H1 (cell line): ENCODE data around the gene PEX16. TPM values are rescaled to one million over a fixed set of nuclear protein-coding genes. Genes with fewer than 3 reads are reported as not detected.

ENCODE experiments used
- CTCF ChIA-PET: fragments of 300-600 bp; sonication (Branson Sonifier 250); formaldehyde crosslinking; loops from one replicate; lab custom pipeline; 2021; ENCODE audit not compliant: partially characterized antibody; lab: Charles Lee
- POLR2A ChIA-PET: fragments of 300-600 bp; sonication (Branson Sonifier 250); formaldehyde crosslinking; loops from one replicate; lab custom pipeline; 2021; ENCODE audit warnings: inconsistent platforms; ENCODE audit not compliant: partially characterized antibody; lab: Charles Lee
- DNase-seq, 2 experiments: peaks; one replicate each; pipeline versions ENCODE4 v3.0.0 to v3.0.0-alpha.2; 2010 to 2022; ENCODE audit warnings: low spot score in 2 of 2, low read depth in 1 of 2, mixed read lengths in 1 of 2
- FAIRE-seq: peaks from 2 replicates; lab custom pipeline; 2011; peaks lifted over from hg19 to GRCh38; lab: Jason Lieb, UNC
- H2AFZ ChIP-seq: 2 replicates; pipeline ENCODE4 v1.8.1; 2012; ENCODE audit warnings: low read length, inconsistent platforms
- H2AK5ac ChIP-seq: 2 replicates; pipeline ENCODE4 v1.6.1; 2013; ENCODE audit warnings: low read depth, low read length
- H2BK120ac ChIP-seq: replicated peaks from 2 replicates; pipeline ENCODE3; 2013; ENCODE audit warnings: low read depth, low read length, inconsistent platforms
- H2BK12ac ChIP-seq: 2 replicates; pipeline ENCODE4 v1.6.1; 2013; ENCODE audit warnings: low read depth, low read length
- H2BK15ac ChIP-seq: 2 replicates; pipeline ENCODE4 v1.6.1; 2013; ENCODE audit warnings: low read length
- H2BK20ac ChIP-seq: 2 replicates; pipeline ENCODE4 v1.6.1; 2013; ENCODE audit warnings: low read length
- H2BK5ac ChIP-seq: 2 replicates; pipeline ENCODE4 v1.6.1; 2013; ENCODE audit warnings: low read depth, low read length
- H3K14ac ChIP-seq: 2 replicates; pipeline ENCODE4 v1.6.1; 2013; ENCODE audit warnings: inconsistent platforms; ENCODE audit not compliant: insufficient read length
- H3K18ac ChIP-seq: 2 replicates; pipeline ENCODE4 v1.6.1; 2013; ENCODE audit warnings: low read length; ENCODE audit errors: extremely low read depth
- H3K23ac ChIP-seq: 2 replicates; pipeline ENCODE4 v1.6.1; 2013; ENCODE audit warnings: inconsistent platforms; ENCODE audit not compliant: insufficient read length
- H3K23me2 ChIP-seq: 2 replicates; pipeline ENCODE4 v1.6.1; 2013; ENCODE audit warnings: low read depth, low read length
- H3K27ac ChIP-seq: 2 replicates; pipeline ENCODE4 v1.6.1; 2011; ENCODE audit warnings: low read depth, low read length, inconsistent platforms
- H3K27me3 ChIP-seq, 4 experiments: replicated peaks in 1 of 4; 1 replicate in 1 of 4; 2 replicates in 3 of 4; pipeline versions ENCODE4 v1.6.1 to v1.8.1; 2011 to 2013; ENCODE audit warnings: low read length in 3 of 4, mild to moderate bottlenecking in 3 of 4, inconsistent platforms in 2 of 4, mixed read lengths in 2 of 4, moderate library complexity in 1 of 4; ENCODE audit not compliant: control insufficient read depth in 3 of 4, insufficient read depth in 3 of 4; ENCODE audit errors: extremely low read depth in 1 of 4
- H3K36me3 ChIP-seq, 4 experiments: 2 replicates each; pipeline versions ENCODE4 v1.6.1 to v1.8.1; 2011 to 2013; ENCODE audit warnings: mild to moderate bottlenecking in 4 of 4, low read length in 3 of 4, moderate library complexity in 2 of 4, control low read depth in 1 of 4, inconsistent platforms in 1 of 4; ENCODE audit not compliant: insufficient read depth in 4 of 4, control insufficient read depth in 2 of 4
- H3K4ac ChIP-seq: replicated peaks from 2 replicates; pipeline ENCODE3; 2013; ENCODE audit warnings: low read length, low read depth, mixed read lengths, inconsistent platforms; ENCODE audit not compliant: insufficient read length
- H3K4me1 ChIP-seq, 4 experiments: replicated peaks in 1 of 4; 1 replicate in 1 of 4; 2 replicates in 3 of 4; pipeline versions ENCODE4 v1.6.1 to v1.8.1; 2011 to 2013; ENCODE audit warnings: low read length in 3 of 4, inconsistent platforms in 2 of 4, mixed read lengths in 1 of 4; ENCODE audit not compliant: insufficient read depth in 4 of 4, control insufficient read depth in 3 of 4
- H3K4me2 ChIP-seq, 2 experiments: 2 replicates each; pipeline versions ENCODE4 v1.6.1 to v1.8.1; 2011 to 2013; ENCODE audit warnings: low read depth in 2 of 2, low read length in 2 of 2, control low read depth in 1 of 2, inconsistent platforms in 1 of 2, mild to moderate bottlenecking in 1 of 2; ENCODE audit not compliant: insufficient read depth in 1 of 2
- H3K4me3 ChIP-seq, 4 experiments: fragments of 200-600, 300-600 bp in 1 of 4; sonication (generic), shearing (Covaris generic), sonication (Bioruptor Twin) in 1 of 4; 2 replicates each; pipeline versions ENCODE4 v1.5.1 to v1.8.1; 2011 to 2016; ENCODE audit warnings: low read length in 4 of 4, low read depth in 3 of 4, control low read depth in 2 of 4, inconsistent platforms in 2 of 4, mild to moderate bottlenecking in 2 of 4, mixed read lengths in 1 of 4, moderate library complexity in 1 of 4; ENCODE audit not compliant: insufficient read depth in 2 of 4; ENCODE audit errors: extremely low read depth in 1 of 4
- H3K56ac ChIP-seq: replicated peaks from 2 replicates; pipeline ENCODE3; 2013; ENCODE audit warnings: low read depth, mild to moderate bottlenecking, mixed read lengths, low read length, inconsistent platforms; ENCODE audit not compliant: insufficient read length
- H3K79me1 ChIP-seq: 2 replicates; pipeline ENCODE4 v1.6.1; 2013; ENCODE audit warnings: low read depth, low read length, control low read depth
- H3K79me2 ChIP-seq, 2 experiments: 2 replicates each; pipeline versions ENCODE4 v1.6.1 to v1.8.1; 2012 to 2013; ENCODE audit warnings: low read length in 2 of 2, mild to moderate bottlenecking in 2 of 2, inconsistent platforms in 1 of 2; ENCODE audit not compliant: insufficient read depth in 2 of 2, control insufficient read depth in 1 of 2
- H3K9ac ChIP-seq, 4 experiments: replicated peaks in 1 of 4; 1 replicate in 1 of 4; 2 replicates in 3 of 4; pipeline versions ENCODE4 v1.6.1 to v1.8.1; 2011 to 2013; ENCODE audit warnings: low read depth in 3 of 4, low read length in 3 of 4, control low read depth in 2 of 4, mild to moderate bottlenecking in 2 of 4, moderate library complexity in 2 of 4, inconsistent platforms in 1 of 4; ENCODE audit errors: extremely low read depth in 1 of 4
- H3K9me3 ChIP-seq, 2 experiments: 2 replicates each; pipeline versions ENCODE4 v1.6.1 to v1.8.1; 2012 to 2013; ENCODE audit warnings: mild to moderate bottlenecking in 2 of 2, moderate library complexity in 2 of 2, control low read depth in 1 of 2, inconsistent platforms in 1 of 2, low read depth in 1 of 2, low read length in 1 of 2, mixed read lengths in 1 of 2; ENCODE audit not compliant: insufficient read depth in 2 of 2
- H4K20me1 ChIP-seq, 2 experiments: replicated peaks in 1 of 2; 2 replicates each; pipeline versions ENCODE3 to v1.8.1; 2011 to 2013; ENCODE audit warnings: inconsistent platforms in 2 of 2, low read length in 2 of 2, mild to moderate bottlenecking in 1 of 2; ENCODE audit not compliant: insufficient read depth in 2 of 2, control insufficient read depth in 1 of 2
- H4K5ac ChIP-seq: 2 replicates; pipeline ENCODE4 v1.6.1; 2013; ENCODE audit warnings: low read length, low read depth, mixed read lengths, inconsistent platforms; ENCODE audit not compliant: insufficient read length
- H4K8ac ChIP-seq: 2 replicates; pipeline ENCODE4 v1.8.0; 2013; ENCODE audit warnings: mild to moderate bottlenecking, moderate library complexity, low read length, inconsistent platforms; ENCODE audit not compliant: insufficient read depth; ENCODE audit errors: extremely low read depth
- H4K91ac ChIP-seq: replicated peaks from 2 replicates; pipeline ENCODE3; 2013; ENCODE audit warnings: low read length, mixed read lengths, inconsistent platforms; ENCODE audit not compliant: insufficient read length
- CBX8 ChIP-seq: fragments of 300-800, 300-1000 bp; sonication (generic); IDR thresholded peaks from 2 replicates; pipeline ENCODE4 v1.7.1; 2016; ENCODE audit warnings: low read depth, low read length, borderline replicate concordance
- CHD2 ChIP-seq: IDR thresholded peaks from 2 replicates; pipeline ENCODE4 v1.6.1; 2012; ENCODE audit warnings: low read length, improper control_type of control experiment
- EP300 ChIP-seq, 2 experiments: IDR thresholded peaks; 1 replicate in 1 of 2; 2 replicates in 1 of 2; pipeline ENCODE4 v1.6.1; 2011 to 2012; ENCODE audit warnings: low read depth in 2 of 2, low read length in 2 of 2, mild to moderate bottlenecking in 2 of 2, borderline replicate concordance in 1 of 2, inconsistent platforms in 1 of 2, moderate library complexity in 1 of 2
- FOSL1 ChIP-seq: IDR thresholded peaks from 2 replicates; pipeline ENCODE4 v1.6.1; 2011; ENCODE audit warnings: mild to moderate bottlenecking, low read depth, low read length, moderate library complexity; ENCODE audit not compliant: insufficient read depth
- RFX5 ChIP-seq: IDR thresholded peaks from 2 replicates; pipeline ENCODE4 v1.6.1; 2011; ENCODE audit warnings: low read depth, low read length, improper control_type of control experiment, borderline replicate concordance
- RNF2 ChIP-seq: fragments of 200-900, 300-1000 bp; sonication (generic); IDR thresholded peaks from 2 replicates; pipeline ENCODE4 v1.7.1; 2016; ENCODE audit warnings: borderline replicate concordance, low read depth, mild to moderate bottlenecking, antibody characterized with exemption, low read length; ENCODE audit not compliant: poor library complexity, severe bottlenecking; ENCODE audit errors: missing control alignments
- RXRA ChIP-seq: IDR thresholded peaks from 2 replicates; pipeline ENCODE4 v1.6.1; 2011; ENCODE audit warnings: low read depth, mild to moderate bottlenecking, low read length, moderate library complexity; ENCODE audit not compliant: insufficient read depth
- SIN3A ChIP-seq, 2 experiments: IDR thresholded peaks in 1 of 2; conservative IDR thresholded peaks in 1 of 2; 2 replicates each; pipeline ENCODE4 v1.6.1; 2011 to 2012; ENCODE audit warnings: low read length in 2 of 2, improper control_type of control experiment in 1 of 2, low read depth in 1 of 2, mild to moderate bottlenecking in 1 of 2
- SIX5 ChIP-seq: IDR thresholded peaks from 2 replicates; pipeline ENCODE4 v1.6.1; 2011; ENCODE audit warnings: mild to moderate bottlenecking, low read depth, low read length
- WGBS, 2 experiments: shearing (Covaris generic) in 1 of 2; methylation state at CpG; one replicate each; pipeline versions ENCODE4 v1.1.6 to v1.1.7; 2013 to 2015; ENCODE audit warnings: low lambda C conversion rate in 2 of 2, mixed read lengths in 2 of 2, inconsistent platforms in 1 of 2, low coverage in 1 of 2, missing lambda C conversion rate in 1 of 2; ENCODE audit not compliant: insufficient replicate concordance in 2 of 2, insufficient coverage in 1 of 2, insufficient read length in 1 of 2; ENCODE audit errors: extremely low coverage in 1 of 2, missing lambda C conversion rate in 1 of 2; 5-methylcytosine and 5-hydroxymethylcytosine counted together
- polyA plus RNA-seq, 7 experiments: library from polyadenylated mRNA; depleted of rRNA in 3 of 7; stranded (reverse) in 5 of 7; unstranded in 2 of 7; fragments of >200 nt in 5 of 7; fragments of 200-250 nt in 2 of 7; gene quantifications; 1 replicate in 5 of 7; 2 replicates in 1 of 7; 4 replicates in 1 of 7; pipeline versions ENCODE4 v1.2.1 to v1.2.3, GENCODE V29; 2011 to 2013; ENCODE audit warnings: missing spikeins in 2 of 7, mixed read lengths in 2 of 7
- total RNA-seq: library from RNA; stranded (reverse); fragmentation: NEBNext Ultra II Directional; extraction: Animal tissue kit (Norgen Biotek cat#: 25700); gene quantifications from 2 replicates; pipeline ENCODE4 v1.2.1, GENCODE V29; 2021
- TF ChIP-seq, protein P1 (sequence below): IDR thresholded peaks from 2 replicates; pipeline ENCODE4 v1.6.1; 2012; ENCODE audit warnings: inconsistent platforms

PEX16 gene
- total and polyA plus RNA-seq, 2 of the 8 experiments (the other 6 are each of a cell fraction or from before 2014, with no cell fraction given): 29.2 to 36.0 TPM

DNA sequence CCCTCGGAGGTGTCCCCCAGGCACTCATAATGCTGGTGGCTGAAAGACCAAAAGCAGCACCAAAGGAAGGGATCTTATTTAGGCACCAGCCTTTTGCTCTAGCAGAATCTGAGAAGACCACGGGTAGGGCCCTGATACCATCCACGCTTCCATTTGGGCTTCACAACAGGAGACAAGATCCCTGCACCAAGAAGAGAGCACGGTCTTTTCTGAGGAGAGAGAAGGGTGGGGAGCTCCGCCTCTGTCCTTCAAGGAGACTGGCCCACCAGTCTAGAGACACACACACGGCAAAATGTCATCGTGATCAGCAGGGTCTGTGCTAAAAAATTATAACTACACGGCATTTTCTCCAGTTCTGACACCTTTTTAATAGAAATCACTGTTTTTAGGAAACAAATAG, 14.5 kb upstream of the PEX16 start:
- H2BK15ac ChIP-seq: no peak overlapping the region
- H4K5ac ChIP-seq: no peak overlapping the region
- H3K27me3 ChIP-seq: no peaks in the 10 kb centered on the region
- peaks cover 2% of the 10 kb centered on the region; the same call in 1 of the 2 replicates for H3K79me1 ChIP-seq
- H3K9ac ChIP-seq: no peak overlapping the region
- no peak overlapping the region for H3K14ac ChIP-seq
- CTCF ChIA-PET: interaction anchor here (0.6 to 2.4 kb wide), 4 partner anchors 32 to 119 kb away, joined by 3 to 8 read pairs (median 4); no protein-coding TSS in a partner anchor
- no peak overlapping the region for H3K27ac ChIP-seq
- H3K4me2 ChIP-seq: no peak overlapping the region
- no peak overlapping the region for H2AK5ac ChIP-seq
- H4K8ac ChIP-seq: no peak overlapping the region
- no peak for FAIRE-seq
- H4K91ac ChIP-seq: no peak overlapping the region
- no peaks in the 10 kb centered on the region for H3K4me1 ChIP-seq
- H3K23ac ChIP-seq: no peak overlapping the region
- no peak overlapping the region for H3K18ac ChIP-seq
- no peak overlapping the region for H3K4me3 ChIP-seq
- POLR2A ChIA-PET: interaction anchor here (0.8 to 13.6 kb wide), 4 partner anchors 8 to 17 kb away, joined by 3 to 115 read pairs (median 6); partner anchors contain the start of genes LARGE2 and PEX16
- DNase-seq: no peak
- no peaks in the 10 kb centered on the region for H3K79me2 ChIP-seq
- H3K36me3 ChIP-seq: peaks cover 9 to 39% (median 27%) of the 10 kb centered on the region in 4 experiments
- no peak overlapping the region for H2BK5ac ChIP-seq
- WGBS, 2 experiments: 94% methylated on average over 8 of the region's 8 CpGs; no CpG with 5 or more reads in 1 of the 2 experiments
- H2AFZ ChIP-seq: no peak overlapping the region
- H2BK12ac ChIP-seq: no peak overlapping the region
- no peak overlapping the region for H2BK20ac ChIP-seq
- no peak overlapping the region for H3K56ac ChIP-seq
- H3K9me3 ChIP-seq: no peaks in the 10 kb centered on the region
- TF ChIP-seq RXRA (no peak), RFX5 (no peak), RNF2 (no peak), CBX8 (no peak), SIN3A (conservative IDR thresholded peaks at IDR 0.05 in 1 of 2, IDR thresholded peaks at IDR 0.05 in 1 of 2; ENCODE audit: low read depth in 1 of 2, low read length in 2 of 2) (no peak), CHD2 (no peak), SIX5 (no peak), EP300 (IDR thresholded peaks at IDR 0.05; ENCODE audit: borderline replicate concordance in 1 of 2, low read depth in 2 of 2, low read length in 2 of 2) (no peak), FOSL1 (no peak)
- TF ChIP-seq, protein P1, sequence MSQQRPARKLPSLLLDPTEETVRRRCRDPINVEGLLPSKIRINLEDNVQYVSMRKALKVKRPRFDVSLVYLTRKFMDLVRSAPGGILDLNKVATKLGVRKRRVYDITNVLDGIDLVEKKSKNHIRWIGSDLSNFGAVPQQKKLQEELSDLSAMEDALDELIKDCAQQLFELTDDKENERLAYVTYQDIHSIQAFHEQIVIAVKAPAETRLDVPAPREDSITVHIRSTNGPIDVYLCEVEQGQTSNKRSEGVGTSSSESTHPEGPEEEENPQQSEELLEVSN: no peak
- H4K20me1 ChIP-seq: peaks cover 0 to 5% of the 10 kb centered on the region in 2 experiments
- no peaks in the 10 kb centered on the region for H3K23me2 ChIP-seq
- no peak overlapping the region for H2BK120ac ChIP-seq
- H3K4ac ChIP-seq: no peak overlapping the region
